Measurements from ENCODE around the gene LPCAT3.
A peak's percentile ranks its signal among the peaks of the same experiment; 100 is the strongest.

DNA sequence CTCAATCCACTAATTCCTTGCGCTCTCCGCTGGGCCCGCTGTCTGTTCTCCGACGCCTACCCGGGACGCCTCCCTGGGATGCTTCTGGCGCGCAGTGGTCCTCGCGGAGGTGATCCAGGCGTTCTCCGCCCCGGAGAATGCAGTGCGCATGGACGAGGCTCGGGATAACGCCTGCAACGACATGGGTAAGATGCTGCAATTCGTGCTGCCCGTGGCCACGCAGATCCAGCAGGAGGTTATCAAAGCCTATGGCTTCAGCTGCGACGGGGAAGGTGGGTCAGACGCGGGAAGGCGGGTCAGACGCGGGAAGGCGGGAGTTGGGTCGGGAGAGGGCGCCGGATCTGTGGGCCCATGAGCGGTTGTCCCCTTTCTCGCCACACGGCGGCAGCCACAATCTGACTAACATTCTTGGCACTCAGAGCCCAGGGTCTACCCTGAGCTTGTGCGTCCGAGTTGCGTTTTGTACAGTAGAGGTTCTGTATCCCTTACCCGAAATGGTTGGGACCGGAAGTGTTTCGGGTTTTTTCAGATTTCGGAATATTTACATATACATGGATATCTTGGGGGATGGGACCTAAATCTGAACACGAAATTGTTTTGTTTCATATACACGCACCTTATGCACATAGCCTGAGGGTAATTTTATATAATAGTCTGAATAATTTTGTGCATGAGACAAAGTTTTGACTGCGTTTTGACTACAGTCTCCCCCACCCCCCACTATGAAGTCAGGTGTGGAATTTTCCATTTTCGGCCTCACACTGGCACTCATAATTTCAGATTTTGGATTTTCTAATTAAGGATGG is 73.7 kb downstream of the LPCAT3 start:
- TF ChIP-seq CTCF (IDR thresholded peaks at IDR 0.05) (peak; percentile 68 to 96 (median 86)), POLR2A (IDR thresholded peaks at IDR 0.05) (peak in 1 of 2 donors; percentile 28)
